ENCODE results near the gene CYFIP2. TPM values are rescaled to one million over a fixed set of nuclear protein-coding genes. Genes with fewer than 3 reads are reported as not detected.

CYFIP2 gene
- total and polyA plus RNA-seq, 7 experiments from 2014 or later: 386 to 755 (median 431) TPM

GRCh38 chr5:157284458-157285212, 18.7 kb downstream of the CYFIP2 start:
- Mint-ChIP-seq H3K4me1 (peaks cover 64 to 93% (median 90%) of the 10 kb centered on the region in 7 donors), H3K27me3 (no peaks in the 10 kb centered on the region), H3K9me3 (peaks cover 0 to 12% (median 0%) of the 10 kb centered on the region in 11 donors), H3K36me3 (peaks cover 5 to 55% (median 36%) of the 10 kb centered on the region in 5 donors), H3K27ac (peak overlapping the region in 8 of 9 donors; percentile 42 to 98 (median 72)), H3K4me3 (peak overlapping the region in 4 of 10 donors; percentile 6 to 75 (median 27))
- intact Hi-C loops (cut with micrococcal nuclease): no loop called here
- ATAC-seq: no peak
- no peaks in the 10 kb centered on the region for H3K27me3 ChIP-seq (ENCODE audit: control insufficient read depth in 2 of 2, insufficient read depth in 2 of 2, low read length in 2 of 2)
- peak overlapping the region; percentile 37 for H3K27ac ChIP-seq (ENCODE audit: low read depth, low read length)
- POLR2A ChIA-PET: interaction anchor here (1.0 to 1.5 kb wide), 5 partner anchors 15 to 42 kb away, joined by 3 to 6 read pairs (median 5); partner anchors contain the start of gene CYFIP2
- H3K9me3 ChIP-seq (ENCODE audit: control insufficient read depth in 2 of 3, low read length in 3 of 3): no peaks in the 10 kb centered on the region
- CTCF ChIA-PET: no interaction called here
- peaks cover 36 to 79% of the 10 kb centered on the region in 2 donors for H3K4me1 ChIP-seq (ENCODE audit: control insufficient read depth in 2 of 2, insufficient read depth in 2 of 2, low read length in 2 of 2)
- DNase-seq: no peak
- no peak overlapping the region for H3K4me3 ChIP-seq (ENCODE audit: low read length)
- peaks cover 23 to 38% (median 34%) of the 10 kb centered on the region in 3 experiments for H3K36me3 ChIP-seq (ENCODE audit: control insufficient read depth in 2 of 3, insufficient read depth in 3 of 3, low read length in 3 of 3)

- H3K4me1 Mint-ChIP-seq: peaks cover 63 to 93% (median 90%) of the 10 kb centered on the region in 7 donors
- peaks cover 31 to 46% (median 42%) of the 10 kb centered on the region in 3 experiments for H3K36me3 ChIP-seq (ENCODE audit: control insufficient read depth in 2 of 3, insufficient read depth in 3 of 3, low read length in 3 of 3)
- no peaks in the 10 kb centered on the region for H3K27me3 Mint-ChIP-seq
- DNase-seq: no peak
- peaks cover 36 to 83% of the 10 kb centered on the region in 2 donors for H3K4me1 ChIP-seq (ENCODE audit: control insufficient read depth in 2 of 2, insufficient read depth in 2 of 2, low read length in 2 of 2)
- H3K36me3 Mint-ChIP-seq: peaks cover 5 to 57% (median 45%) of the 10 kb centered on the region in 5 donors
- H3K4me3 ChIP-seq (ENCODE audit: low read length): no peak overlapping the region
- no peaks in the 10 kb centered on the region for H3K27me3 ChIP-seq (ENCODE audit: control insufficient read depth in 2 of 2, insufficient read depth in 2 of 2, low read length in 2 of 2)
- intact Hi-C loops (cut with micrococcal nuclease): no loop called here
- peaks cover 0 to 12% (median 0%) of the 10 kb centered on the region in 11 donors for H3K9me3 Mint-ChIP-seq
- no peaks in the 10 kb centered on the region for H3K9me3 ChIP-seq (ENCODE audit: control insufficient read depth in 2 of 3, low read length in 3 of 3)
- peak overlapping the region in 7 of 9 donors; percentile 41 to 98 (median 75) for H3K27ac Mint-ChIP-seq
- H3K4me3 Mint-ChIP-seq: no peak overlapping the region
- CTCF ChIA-PET: no interaction called here
- H3K27ac ChIP-seq (ENCODE audit: low read depth, low read length): no peak overlapping the region
- POLR2A ChIA-PET: interaction anchor here (1.2 to 6.2 kb wide), 5 partner anchors 12 to 28 kb away, joined by 3 to 53 read pairs (median 6); no protein-coding TSS in a partner anchor
- ATAC-seq: no peak
These were observed 19.6 kb downstream of the CYFIP2 start for GRCh38 chr5:157285310-157286035.

DNA sequence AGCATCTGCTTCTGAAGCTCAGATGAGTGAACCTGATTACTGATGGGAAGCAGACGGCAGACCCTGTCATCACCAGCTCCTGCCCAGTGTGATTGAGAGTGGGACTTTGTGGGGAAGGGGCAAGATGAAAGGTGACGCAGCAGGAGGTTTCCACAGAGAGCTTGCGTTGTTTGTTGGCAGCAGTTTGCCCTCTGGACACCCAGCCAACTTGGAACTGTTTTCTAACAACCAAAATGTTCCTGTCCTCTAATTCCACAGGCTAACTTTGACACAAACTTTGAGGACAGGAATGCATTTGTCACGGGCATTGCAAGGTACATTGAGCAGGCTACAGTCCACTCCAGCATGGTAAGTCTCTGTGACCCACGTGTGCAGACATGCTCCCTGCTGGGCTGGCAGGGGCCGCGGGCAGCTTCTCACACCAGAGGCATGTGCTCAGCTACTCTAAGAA, 20.9 kb downstream of the CYFIP2 start:
- Histone ChIP-seq H3K36me3 (ENCODE audit: control insufficient read depth in 2 of 3, insufficient read depth in 3 of 3, low read length in 3 of 3) (peaks cover 32 to 57% (median 52%) of the 10 kb centered on the region in 3 experiments), H3K4me3 (ENCODE audit: low read length) (no peak overlapping the region), H3K9me3 (ENCODE audit: control insufficient read depth in 2 of 3, low read length in 3 of 3) (no peaks in the 10 kb centered on the region), H3K4me1 (ENCODE audit: control insufficient read depth in 2 of 2, insufficient read depth in 2 of 2, low read length in 2 of 2) (peaks cover 28 to 83% of the 10 kb centered on the region in 2 donors), H3K27me3 (ENCODE audit: control insufficient read depth in 2 of 2, insufficient read depth in 2 of 2, low read length in 2 of 2) (no peaks in the 10 kb centered on the region), H3K27ac (ENCODE audit: low read depth, low read length) (peak overlapping the region; percentile 57)
- POLR2A ChIA-PET: interaction anchor here (0.5 to 6.2 kb wide), 12 partner anchors 10 to 187 kb away, joined by 3 to 53 read pairs (median 7); no protein-coding TSS in a partner anchor
- Mint-ChIP-seq H3K4me3 (no peak overlapping the region), H3K9me3 (peaks cover 0 to 7% (median 0%) of the 10 kb centered on the region in 11 donors), H3K36me3 (peaks cover 5 to 55% (median 48%) of the 10 kb centered on the region in 5 donors), H3K4me1 (peaks cover 62 to 93% (median 90%) of the 10 kb centered on the region in 7 donors), H3K27ac (peak overlapping the region in 8 of 9 donors; percentile 29 to 95 (median 90)), H3K27me3 (no peaks in the 10 kb centered on the region)
- CTCF ChIA-PET: interaction anchor here (1.0 to 4.7 kb wide), 5 partner anchors 14 to 138 kb away, joined by 3 to 22 read pairs (median 4); no protein-coding TSS in a partner anchor
- ATAC-seq (no peak), DNase-seq (no peak)
- intact Hi-C loops (cut with micrococcal nuclease): no loop called here

- H3K27ac ChIP-seq (ENCODE audit: low read depth, low read length): peak overlapping the region; percentile 61
- peak; percentile 53 for ATAC-seq
- CTCF ChIA-PET: interaction anchor here (0.7 to 4.7 kb wide), 11 partner anchors 10 to 431 kb away, joined by 3 to 22 read pairs (median 3); no protein-coding TSS in a partner anchor
- DNase-seq: peak in 6 of 9 donors; percentile 34 to 58 (median 55)
- Mint-ChIP-seq H3K27me3 (no peaks in the 10 kb centered on the region), H3K4me3 (peak overlapping the region; percentile 19 to 78 (median 63)), H3K27ac (peak overlapping the region; percentile 75 to 95 (median 90)), H3K9me3 (no peaks in the 10 kb centered on the region), H3K4me1 (peaks cover 46 to 92% (median 74%) of the 10 kb centered on the region in 7 donors), H3K36me3 (peaks cover 5 to 55% (median 47%) of the 10 kb centered on the region in 5 donors)
- intact Hi-C loops (cut with micrococcal nuclease): loop anchor here in 1 of 2 donors (1.0 to 2.0 kb wide), 2 partner anchors 14 to 17 kb away; no protein-coding TSS in a partner anchor
- H3K36me3 ChIP-seq (ENCODE audit: control insufficient read depth in 2 of 3, insufficient read depth in 3 of 3, low read length in 3 of 3): peaks cover 32 to 70% (median 54%) of the 10 kb centered on the region in 3 experiments
- H3K4me3 ChIP-seq (ENCODE audit: low read length): no peak overlapping the region
- POLR2A ChIA-PET: interaction anchor here (0.8 to 6.2 kb wide), 13 partner anchors 8 to 146 kb away, joined by 3 to 53 read pairs (median 7); partner anchors contain the start of gene MED7
- H3K27me3 ChIP-seq (ENCODE audit: control insufficient read depth in 2 of 2, insufficient read depth in 2 of 2, low read length in 2 of 2): no peaks in the 10 kb centered on the region
- no peaks in the 10 kb centered on the region for H3K9me3 ChIP-seq (ENCODE audit: control insufficient read depth in 2 of 3, low read length in 3 of 3)
- H3K4me1 ChIP-seq (ENCODE audit: control insufficient read depth in 2 of 2, insufficient read depth in 2 of 2, low read length in 2 of 2): peaks cover 14 to 65% of the 10 kb centered on the region in 2 donors
These were observed 22.7 kb downstream of the CYFIP2 start for GRCh38 chr5:157288405-157289163.

GRCh38 chr5:157289164-157289819, 23.4 kb downstream of the CYFIP2 start:
- ChIA-PET POLR2A (interaction anchor here (0.9 to 6.2 kb wide), 10 partner anchors 8 to 147 kb away, joined by 3 to 53 read pairs (median 6); partner anchors contain the start of gene MED7), CTCF (interaction anchor here (0.8 to 4.7 kb wide), 7 partner anchors 14 to 140 kb away, joined by 3 to 22 read pairs (median 3); no protein-coding TSS in a partner anchor)
- Mint-ChIP-seq H3K27ac (peak overlapping the region; percentile 11 to 95 (median 90)), H3K36me3 (peaks cover 5 to 59% (median 47%) of the 10 kb centered on the region in 5 donors), H3K4me3 (peak overlapping the region; percentile 16 to 77 (median 60)), H3K9me3 (no peaks in the 10 kb centered on the region), H3K27me3 (no peaks in the 10 kb centered on the region), H3K4me1 (peaks cover 42 to 90% (median 69%) of the 10 kb centered on the region in 7 donors)
- intact Hi-C loops (cut with micrococcal nuclease): loop anchor here in 1 of 2 donors (2.0 kb wide), 1 partner anchor 14 kb away; no protein-coding TSS in a partner anchor
- H3K9me3 ChIP-seq (ENCODE audit: control insufficient read depth in 2 of 3, low read length in 3 of 3): no peaks in the 10 kb centered on the region
- no peak overlapping the region for H3K4me3 ChIP-seq (ENCODE audit: low read length)
- H3K27ac ChIP-seq (ENCODE audit: low read depth, low read length): peak overlapping the region; percentile 61
- H3K4me1 ChIP-seq (ENCODE audit: control insufficient read depth in 2 of 2, insufficient read depth in 2 of 2, low read length in 2 of 2): peaks cover 6 to 61% of the 10 kb centered on the region in 2 donors
- ATAC-seq: no peak
- DNase-seq: no peak
- H3K27me3 ChIP-seq (ENCODE audit: control insufficient read depth in 2 of 2, insufficient read depth in 2 of 2, low read length in 2 of 2): no peaks in the 10 kb centered on the region
- H3K36me3 ChIP-seq (ENCODE audit: control insufficient read depth in 2 of 3, insufficient read depth in 3 of 3, low read length in 3 of 3): peaks cover 35 to 76% (median 59%) of the 10 kb centered on the region in 3 experiments
